ENCODE results near the gene ZER1. TPM values are rescaled to one million over a fixed set of nuclear protein-coding genes. Genes with fewer than 3 reads are reported as not detected.

ZER1 gene
- total and polyA plus RNA-seq, 12 donors, result 24.3 to 71.1 (median 58.9) TPM

GRCh38 chr9:128809036-128809599, 37.4 kb upstream of the ZER1 start:
- Histone ChIP-seq H3K27ac (no peak overlapping the region), H3K9me3 (no peaks in the 10 kb centered on the region), H3K36me3 (peaks cover 0 to 54% (median 23%) of the 10 kb centered on the region in 9 donors), H3K4me1 (no peaks in the 10 kb centered on the region), H3K27me3 (no peaks in the 10 kb centered on the region), H3K4me3 (no peak overlapping the region)
- ATAC-seq (peak in 3 of 8 donors; percentile 29 to 60 (median 39)), DNase-seq (no peak)
- intact Hi-C loops (cut with DNase I), result no loop called here
- WGBS, 2 donors, result 94 to 95% methylated on average over 12 of the region's 12 CpGs
- TF ChIP-seq CTCF (IDR thresholded peaks at IDR 0.05), result no peak

GRCh38 chr9:128808543-128808942, 36.8 kb upstream of the ZER1 start:
- intact Hi-C loops (cut with DNase I), result no loop called here
- no peaks in the 10 kb centered on the region for H3K4me1 ChIP-seq
- peaks cover 0 to 59% (median 28%) of the 10 kb centered on the region in 9 donors for H3K36me3 ChIP-seq
- H3K4me3 ChIP-seq, result no peak overlapping the region
- ATAC-seq (peak in 1 of 8 donors; percentile 23), DNase-seq (no peak)
- H3K27ac ChIP-seq, result no peak overlapping the region
- H3K9me3 ChIP-seq, result no peaks in the 10 kb centered on the region
- WGBS, 2 donors, result 90 to 92% methylated on average over 3 of the region's 3 CpGs
- no peak for TF ChIP-seq CTCF (IDR thresholded peaks at IDR 0.05)
- no peaks in the 10 kb centered on the region for H3K27me3 ChIP-seq

GRCh38 chr9:128807827-128808226, 36.1 kb upstream of the ZER1 start:
- Histone ChIP-seq H3K27ac (no peak overlapping the region), H3K4me1 (no peaks in the 10 kb centered on the region), H3K9me3 (no peaks in the 10 kb centered on the region), H3K36me3 (peaks cover 0 to 67% (median 35%) of the 10 kb centered on the region in 9 donors), H3K27me3 (no peaks in the 10 kb centered on the region), H3K4me3 (no peak overlapping the region)
- 80 to 92% methylated on average over 13 to 14 of the region's 14 CpGs for WGBS, 2 donors
- no peak for TF ChIP-seq CTCF (IDR thresholded peaks at IDR 0.05)
- intact Hi-C loops (cut with DNase I), result no loop called here
- ATAC-seq (peak in 1 of 8 donors; percentile 39), DNase-seq (no peak)

GRCh38 chr9:128805661-128806060, 33.9 kb upstream of the ZER1 start:
- H3K4me3 ChIP-seq, result no peak overlapping the region
- no peak overlapping the region for H3K27ac ChIP-seq
- 85 to 87% methylated on average over 14 of the region's 14 CpGs for WGBS, 2 donors
- DNase-seq, result no peak
- intact Hi-C loops (cut with DNase I), result no loop called here
- H3K27me3 ChIP-seq, result no peaks in the 10 kb centered on the region
- no peaks in the 10 kb centered on the region for H3K9me3 ChIP-seq
- no peak for ATAC-seq
- no peaks in the 10 kb centered on the region for H3K4me1 ChIP-seq
- TF ChIP-seq CTCF (IDR thresholded peaks at IDR 0.05), result no peak
- H3K36me3 ChIP-seq, result peaks cover 0 to 88% (median 43%) of the 10 kb centered on the region in 9 donors
